GM12878 (cell line): ENCODE results near the gene NUDT12. TPM values are rescaled to one million over a fixed set of nuclear protein-coding genes. Genes with fewer than 3 reads are reported as not detected.

Experiments
- ATAC-seq: fragments of 200-7000 bp; cut with Tn5 transposase; 3 replicates; pipeline ENCODE4 v1.9.1; 2020; ENCODE audit warnings: mild to moderate bottlenecking, moderate library complexity
- BruUV-seq: library from RNA; stranded (reverse); fragments of 400-500 nt; replicated peaks from 2 replicates; lab custom pipeline; 2021; lab: Mats Ljungman, UMichigan
- CTCF ChIA-PET: fragments of 300-600 bp; sonication (Branson Sonifier 250); formaldehyde crosslinking; extraction: SDS; loops from one replicate; lab custom pipeline; 2021; ENCODE audit warnings: inconsistent platforms; lab: Yijun Ruan, JAX
- POLR2A ChIA-PET: fragments of 350-600 bp; formaldehyde crosslinking; extraction: SDS; loops from one replicate; lab custom pipeline; 2021; ENCODE audit warnings: inconsistent platforms; lab: Charles Lee
- RAD21 ChIA-PET: fragments of 300-600 bp; sonication (Branson Sonifier 250); formaldehyde crosslinking; loops from one replicate; lab custom pipeline; 2023; ENCODE audit warnings: antibody characterized with exemption; ENCODE audit not compliant: unreplicated experiment; lab: Charles Lee
- SMC1A ChIA-PET: fragments of 300-600 bp; sonication (Branson Sonifier 250); formaldehyde crosslinking; loops from one replicate; lab custom pipeline; 2023; ENCODE audit not compliant: unreplicated experiment, uncharacterized antibody; lab: Charles Lee
- DNase-seq: peaks from one replicate; pipeline ENCODE4 v3.0.0-alpha.2; 2011; ENCODE audit warnings: low read depth, low spot score
- FAIRE-seq: peaks from 3 replicates; lab custom pipeline; 2011; peaks lifted over from hg19 to GRCh38; lab: Jason Lieb, UNC
- H2AFZ ChIP-seq: 2 replicates; pipeline ENCODE4 v1.6.0; 2011; ENCODE audit warnings: low read depth, low read length, control low read depth; ENCODE audit not compliant: control insufficient read depth
- H3K27ac ChIP-seq: 2 replicates; pipeline ENCODE4 v1.5.1; 2011; ENCODE audit warnings: control low read depth; ENCODE audit not compliant: control insufficient read depth, insufficient read depth
- H3K27me3 ChIP-seq, 2 experiments: replicated peaks in 1 of 2; 2 replicates each; pipeline versions ENCODE4 v1.6.0 to v1.6.1; 2011; ENCODE audit warnings: low read length in 1 of 2; ENCODE audit not compliant: control insufficient read depth in 2 of 2, insufficient read depth in 2 of 2
- H3K36me3 ChIP-seq, 2 experiments: 2 replicates each; pipeline ENCODE4 v1.5.1; 2011; ENCODE audit warnings: low read length in 1 of 2; ENCODE audit not compliant: control insufficient read depth in 2 of 2, insufficient read depth in 2 of 2
- H3K4me1 ChIP-seq: 2 replicates; pipeline ENCODE4 v1.6.1; 2011; ENCODE audit warnings: mild to moderate bottlenecking, low read length, moderate library complexity, mixed read lengths; ENCODE audit not compliant: control insufficient read depth, insufficient read depth
- H3K4me2 ChIP-seq: 2 replicates; pipeline ENCODE4 v1.6.0; 2011; ENCODE audit warnings: control low read depth; ENCODE audit not compliant: control insufficient read depth, insufficient read depth
- H3K4me3 ChIP-seq: fragments of 200-600 bp; sonication (generic); 2 replicates; pipeline ENCODE4 v1.5.1; 2016
- H3K79me2 ChIP-seq: 2 replicates; pipeline ENCODE4 v1.6.0; 2011; ENCODE audit warnings: low read length; ENCODE audit not compliant: control insufficient read depth, insufficient read depth
- H3K9ac ChIP-seq: 2 replicates; pipeline ENCODE4 v1.8.0; 2011; ENCODE audit warnings: low read length, control low read depth, mixed read lengths; ENCODE audit not compliant: control insufficient read depth, insufficient read depth
- H3K9me3 ChIP-seq: replicated peaks from 3 replicates; pipeline ENCODE4 v1.5.1; 2011; ENCODE audit warnings: mild to moderate bottlenecking, low read length; ENCODE audit not compliant: control insufficient read depth, insufficient read depth
- H4K20me1 ChIP-seq: 2 replicates; pipeline ENCODE4 v1.6.0; 2011; ENCODE audit not compliant: control insufficient read depth, insufficient read depth
- ATF7 ChIP-seq: fragments of 450-650 bp; IDR thresholded peaks from 2 replicates; pipeline ENCODE4 v1.6.1; 2016; ENCODE audit warnings: low read depth, mild to moderate bottlenecking
- CREM ChIP-seq: IDR thresholded peaks from 2 replicates; pipeline ENCODE4 v1.6.1; 2014; ENCODE audit warnings: antibody characterized with exemption, low read depth
- FOXK2 ChIP-seq: fragments of 450-650 bp; IDR thresholded peaks from 2 replicates; pipeline ENCODE4 v1.6.1; 2017; ENCODE audit warnings: mild to moderate bottlenecking, moderate library complexity
- HSF1 ChIP-seq: fragments of 150-350 bp; IDR thresholded peaks from 2 replicates; pipeline ENCODE4 v1.6.1; 2014; ENCODE audit warnings: mild to moderate bottlenecking, low read depth, low read length
- RCOR1 ChIP-seq: conservative IDR thresholded peaks from 2 replicates; pipeline ENCODE4 v1.6.1; 2012; ENCODE audit warnings: low read depth, low read length, improper control_type of control experiment
- SPI1 ChIP-seq: IDR thresholded peaks from 2 replicates; pipeline ENCODE4 v1.6.1; 2011; ENCODE audit warnings: low read depth, mild to moderate bottlenecking, low read length, moderate library complexity, borderline replicate concordance; ENCODE audit not compliant: insufficient read depth
- TARDBP ChIP-seq: IDR thresholded peaks from 2 replicates; pipeline ENCODE4 v1.6.1; 2016; ENCODE audit warnings: borderline replicate concordance
- YY1 ChIP-seq: IDR thresholded peaks from 2 replicates; pipeline ENCODE4 v1.6.1; 2011; ENCODE audit warnings: low read depth, mild to moderate bottlenecking, low read length
- WGBS: methylation state at CpG from one replicate; pipeline ENCODE4 v1.1.6; 2016; ENCODE audit warnings: low lambda C conversion rate; ENCODE audit not compliant: insufficient replicate concordance, insufficient coverage; ENCODE audit errors: missing lambda C conversion rate; 5-methylcytosine and 5-hydroxymethylcytosine counted together
- in situ Hi-C: fragments of 300-500 bp; cut with MboI; formaldehyde crosslinking; loops from 9 replicates; pipeline ENCODE4 v1.14.3; 2018; ENCODE audit warnings: mixed read lengths
- intact Hi-C: fragments of 100-400 bp; cut with micrococcal nuclease; formaldehyde crosslinking; loops from one replicate; pipeline ENCODE4 v1.14.2; 2022; ENCODE audit not compliant: unreplicated experiment
- polyA plus RNA-seq, 11 experiments: library from polyadenylated mRNA; depleted of rRNA in 4 of 11; unstranded in 6 of 11; stranded (reverse) in 5 of 11; fragments of >200 nt; fragmentation: Nextera tagmentation in 4 of 11; fragmentation: Illumina TruSeq in 1 of 11; extraction: Ambion mirVana in 4 of 11; extraction: Trizol in 1 of 11; gene quantifications; 1 replicate in 1 of 11; 2 replicates in 10 of 11; pipeline versions ENCODE4 v1.2.1 to v1.2.3, GENCODE V29; 2011 to 2016; ENCODE audit warnings: inconsistent platforms in 2 of 11, missing spikeins in 2 of 11, low read depth in 1 of 11
- total RNA-seq, 4 experiments: library from RNA; depleted of rRNA in 3 of 4; stranded (reverse); fragments of >200 nt in 3 of 4; fragmentation: Illumina TruSeq in 1 of 4; extraction: Trizol in 1 of 4; gene quantifications; 2 replicates each; pipeline versions ENCODE4 v1.2.1 to v1.2.3, GENCODE V29; 2013 to 2021

The NUDT12 gene
- total and polyA plus RNA-seq, 10 of the 15 experiments (the other 5 are each of a cell fraction or from before 2014, with no cell fraction given): 2.9 to 9.0 (median 5.2) TPM

DNA sequence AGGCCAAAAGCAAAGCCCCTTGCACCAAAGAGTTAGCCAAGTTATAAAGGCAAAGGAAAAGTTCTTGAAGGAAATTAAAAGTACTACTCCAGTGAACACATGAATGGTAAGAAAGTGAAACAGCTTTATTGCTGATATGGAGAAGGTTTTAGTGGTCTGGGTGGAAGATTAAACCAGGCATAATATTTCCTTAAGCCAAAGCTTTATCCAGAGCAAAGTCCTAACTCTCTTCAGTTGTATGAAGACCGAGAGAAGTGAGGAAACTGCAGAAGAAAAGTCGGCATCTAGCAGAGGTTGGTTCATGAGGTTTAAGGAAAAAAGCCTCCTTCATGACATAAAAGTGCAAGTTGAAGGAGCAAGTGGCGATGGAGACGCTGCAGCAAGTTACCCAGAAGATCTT, 3.1 kb upstream of the NUDT12 start (continued):
- TF ChIP-seq ATF7 (no peak), TARDBP (no peak)
- TF ChIP-seq, all 136 proteins: peak for 0

GRCh38 chr5:103561685-103562452, 720 bp downstream of the NUDT12 start:
- 32% methylated on average over 14 of the region's 14 CpGs for WGBS
- H4K20me1 ChIP-seq: no peaks in the 10 kb centered on the region
- no peaks in the 10 kb centered on the region for H3K79me2 ChIP-seq
- ATAC-seq (peak; percentile 66), DNase-seq (no peak), FAIRE-seq (no peak)
- peak overlapping the region; percentile 87 for H2AFZ ChIP-seq
- H3K4me1 ChIP-seq: no peaks in the 10 kb centered on the region
- H3K27ac ChIP-seq: peak overlapping the region; percentile 35
- ChIA-PET SMC1A (interaction anchor here (1.1 to 1.4 kb wide), 3 partner anchors 24 to 301 kb away, joined by 3 read pairs; no protein-coding TSS in a partner anchor), CTCF (interaction anchor here (0.8 to 1.3 kb wide), 2 partner anchors 13 to 20 kb away, joined by 3 read pairs; no protein-coding TSS in a partner anchor), RAD21 (no interaction called here), POLR2A (interaction anchor here (0.9 kb wide), 1 partner anchor 304 kb away, joined by 3 read pairs; the partner anchor contains the start of gene MACIR)
- H3K9me3 ChIP-seq: no peaks in the 10 kb centered on the region
- H3K36me3 ChIP-seq: no peaks in the 10 kb centered on the region
- peak overlapping the region; percentile 79 for H3K4me2 ChIP-seq
- H3K4me3 ChIP-seq: peak overlapping the region; percentile 68
- intact Hi-C loops: no loop called here
- TF ChIP-seq FOXK2 (no peak), CREM (no peak), RCOR1 (no peak), SPI1 (0 out of 2 replicates have a peak, but pooled peaks have one; percentile 2), HSF1 (no peak), YY1 (0 out of 2 replicates have a peak, but pooled peaks have one; percentile 13)
- no peaks in the 10 kb centered on the region for H3K27me3 ChIP-seq
- BruUV-seq: TSS peak; percentile 88
- peak overlapping the region; percentile 51 for H3K9ac ChIP-seq
- in situ Hi-C loops: no loop called here
